ENCODE results near the gene RPTOR. TPM values are rescaled to one million over a fixed set of nuclear protein-coding genes. Genes with fewer than 3 reads are reported as not detected.
"Not testable (repeated sequence)": the region's sequence is repeated elsewhere in the genome, so short reads cannot be mapped to it uniquely, and the experiment has no call there.

Gene RPTOR
- total RNA-seq, 2 experiments from 2014 or later: 43.6 to 47.2 TPM

GRCh38 chr17:80737106-80738019, 192.7 kb downstream of the RPTOR start:
- no peak for DNase-seq
- Mint-ChIP-seq H3K9me3 (peaks cover 2% of the 10 kb centered on the region), H3K4me1 (peaks cover 56% of the 10 kb centered on the region), H3K4me3 (no peak overlapping the region), H3K27ac (peak overlapping the region; percentile 77), H3K27me3 (no peaks in the 10 kb centered on the region), H3K36me3 (peaks cover 51% of the 10 kb centered on the region)

- H3K4me3 Mint-ChIP-seq: no peak overlapping the region
- no peak for DNase-seq
- H3K4me1 Mint-ChIP-seq: peaks cover 61% of the 10 kb centered on the region
- peak overlapping the region; percentile 77 for H3K27ac Mint-ChIP-seq
- peaks cover 2% of the 10 kb centered on the region for H3K9me3 Mint-ChIP-seq
- H3K27me3 Mint-ChIP-seq: no peaks in the 10 kb centered on the region
- H3K36me3 Mint-ChIP-seq: peaks cover 56% of the 10 kb centered on the region
These were observed 193.6 kb downstream of the RPTOR start for GRCh38 chr17:80738020-80738808.

GRCh38 chr17:80738987-80739730, 194.5 kb downstream of the RPTOR start:
- H3K36me3 Mint-ChIP-seq: peaks cover 52% of the 10 kb centered on the region
- peak overlapping the region; percentile 65 for H3K4me3 Mint-ChIP-seq

GRCh38 chr17:80740141-80740540, 195.5 kb downstream of the RPTOR start:
- Mint-ChIP-seq H3K27ac (peak overlapping the region; percentile 88), H3K36me3 (peaks cover 42% of the 10 kb centered on the region), H3K9me3 (peaks cover 2% of the 10 kb centered on the region), H3K4me3 (no peak overlapping the region), H3K4me1 (peaks cover 61% of the 10 kb centered on the region), H3K27me3 (no peaks in the 10 kb centered on the region)
- DNase-seq: no peak

More at GRCh38 chr17:80738987-80739730, 194.5 kb downstream of the RPTOR start:
- Mint-ChIP-seq H3K27ac (peak overlapping the region; percentile 88), H3K4me1 (peaks cover 60% of the 10 kb centered on the region), H3K27me3 (no peaks in the 10 kb centered on the region), H3K9me3 (peaks cover 2% of the 10 kb centered on the region)
- DNase-seq: no peak

- Mint-ChIP-seq H3K4me3 (no peak overlapping the region), H3K36me3 (peaks cover 44% of the 10 kb centered on the region), H3K9me3 (peaks cover 2% of the 10 kb centered on the region), H3K27ac (no peak overlapping the region), H3K4me1 (peaks cover 61% of the 10 kb centered on the region), H3K27me3 (no peaks in the 10 kb centered on the region)
- DNase-seq: no peak
These were observed 197.5 kb downstream of the RPTOR start for GRCh38 chr17:80742091-80742490.

- H3K27ac Mint-ChIP-seq: peak overlapping the region; percentile 86
- no peak for DNase-seq
- peaks cover 56% of the 10 kb centered on the region for H3K4me1 Mint-ChIP-seq
- H3K4me3 Mint-ChIP-seq: peak overlapping the region; percentile 49
- no peaks in the 10 kb centered on the region for H3K27me3 Mint-ChIP-seq
- peaks cover 8% of the 10 kb centered on the region for H3K9me3 Mint-ChIP-seq
- peaks cover 48% of the 10 kb centered on the region for H3K36me3 Mint-ChIP-seq
These were observed 198.0 kb downstream of the RPTOR start for GRCh38 chr17:80742581-80743180.

GRCh38 chr17:80743181-80743771, 198.6 kb downstream of the RPTOR start:
- H3K4me1 Mint-ChIP-seq: peaks cover 52% of the 10 kb centered on the region
- peak overlapping the region; percentile 86 for H3K27ac Mint-ChIP-seq
- peaks cover 50% of the 10 kb centered on the region for H3K36me3 Mint-ChIP-seq
- peaks cover 9% of the 10 kb centered on the region for H3K9me3 Mint-ChIP-seq
- H3K4me3 Mint-ChIP-seq: peak overlapping the region; percentile 49
- DNase-seq: peak; percentile 59
- no peaks in the 10 kb centered on the region for H3K27me3 Mint-ChIP-seq

- not testable (repeated sequence) for H3K27ac Mint-ChIP-seq, H3K27me3 Mint-ChIP-seq, DNase-seq, H3K4me3 Mint-ChIP-seq, H3K9me3 Mint-ChIP-seq
- peaks cover 49% of the 10 kb centered on the region for H3K36me3 Mint-ChIP-seq
- H3K4me1 Mint-ChIP-seq: peaks cover 46% of the 10 kb centered on the region
These were observed 199.3 kb downstream of the RPTOR start for GRCh38 chr17:80743973-80744372.

- not testable (repeated sequence) for H3K4me3 Mint-ChIP-seq, H3K27me3 Mint-ChIP-seq
- peaks cover 38% of the 10 kb centered on the region for H3K4me1 Mint-ChIP-seq
These were observed 200.1 kb downstream of the RPTOR start for GRCh38 chr17:80744725-80745124.

GRCh38 chr17:80745183-80745582, 200.5 kb downstream of the RPTOR start:
- no peaks in the 10 kb centered on the region for H3K27me3 Mint-ChIP-seq
- H3K27ac Mint-ChIP-seq: no peak overlapping the region
- no peak for DNase-seq
- H3K9me3 Mint-ChIP-seq: peaks cover 9% of the 10 kb centered on the region
- H3K36me3 Mint-ChIP-seq: peaks cover 37% of the 10 kb centered on the region
- peaks cover 36% of the 10 kb centered on the region for H3K4me1 Mint-ChIP-seq
- H3K4me3 Mint-ChIP-seq: no peak overlapping the region

More at GRCh38 chr17:80744725-80745124, 200.1 kb downstream of the RPTOR start:
- H3K9me3 Mint-ChIP-seq, H3K27ac Mint-ChIP-seq, DNase-seq: not testable (repeated sequence)
- peaks cover 42% of the 10 kb centered on the region for H3K36me3 Mint-ChIP-seq

GRCh38 chr17:80746262-80746935, 201.8 kb downstream of the RPTOR start:
- H3K27ac Mint-ChIP-seq: no peak overlapping the region
- peaks cover 27% of the 10 kb centered on the region for H3K36me3 Mint-ChIP-seq
- peaks cover 40% of the 10 kb centered on the region for H3K4me1 Mint-ChIP-seq
- no peaks in the 10 kb centered on the region for H3K27me3 Mint-ChIP-seq
- no peak overlapping the region for H3K4me3 Mint-ChIP-seq
- no peak for DNase-seq
- peaks cover 7% of the 10 kb centered on the region for H3K9me3 Mint-ChIP-seq

GRCh38 chr17:80747469-80747868, 202.8 kb downstream of the RPTOR start:
- no peak for DNase-seq
- peaks cover 41% of the 10 kb centered on the region for H3K4me1 Mint-ChIP-seq
- no peaks in the 10 kb centered on the region for H3K27me3 Mint-ChIP-seq
- H3K4me3 Mint-ChIP-seq: no peak overlapping the region
- peaks cover 7% of the 10 kb centered on the region for H3K9me3 Mint-ChIP-seq
- no peak overlapping the region for H3K27ac Mint-ChIP-seq
- peaks cover 20% of the 10 kb centered on the region for H3K36me3 Mint-ChIP-seq

- Mint-ChIP-seq H3K9me3 (peaks cover 7% of the 10 kb centered on the region), H3K27ac (peak overlapping the region; percentile 66), H3K4me3 (no peak overlapping the region), H3K4me1 (peaks cover 41% of the 10 kb centered on the region), H3K27me3 (no peaks in the 10 kb centered on the region), H3K36me3 (peaks cover 32% of the 10 kb centered on the region)
- no peak for DNase-seq
These were observed 205.0 kb downstream of the RPTOR start for GRCh38 chr17:80749611-80750010.

Measured in activated naive CD8-positive, alpha-beta T cell treated with anti-CD3 and anti-CD28 coated beads for 36 hours (primary cell).